H1 (cell line): Measurements from ENCODE around the gene METTL8. TPM values are rescaled to one million over a fixed set of nuclear protein-coding genes. Genes with fewer than 3 reads are reported as not detected.

Source experiments
- ATF3 ChIP-seq: IDR thresholded peaks from 2 replicates; pipeline ENCODE4 v1.6.1; 2011; ENCODE audit warnings: low read depth, mild to moderate bottlenecking, low read length; ENCODE audit not compliant: insufficient read depth
- GTF2F1 ChIP-seq: IDR thresholded peaks from 2 replicates; pipeline ENCODE4 v1.6.1; 2012; ENCODE audit warnings: low read depth, low read length, improper control_type of control experiment, borderline replicate concordance
- KDM4A ChIP-seq: IDR thresholded peaks from one replicate; pipeline ENCODE4 v1.7.1; 2012; ENCODE audit warnings: low read depth, mild to moderate bottlenecking, moderate library complexity, low read length, inconsistent platforms; ENCODE audit not compliant: severe bottlenecking
- RNF2 ChIP-seq: fragments of 200-900, 300-1000 bp; sonication (generic); IDR thresholded peaks from 2 replicates; pipeline ENCODE4 v1.7.1; 2016; ENCODE audit warnings: borderline replicate concordance, low read depth, mild to moderate bottlenecking, antibody characterized with exemption, low read length; ENCODE audit not compliant: poor library complexity, severe bottlenecking; ENCODE audit errors: missing control alignments
- SP4 ChIP-seq: IDR thresholded peaks from 2 replicates; pipeline ENCODE4 v1.6.1; 2012; ENCODE audit warnings: low read length, inconsistent platforms
- SUZ12 ChIP-seq: fragments of 200-600 bp; sonication (generic); IDR thresholded peaks from 2 replicates; pipeline ENCODE4 v1.6.1; 2012; ENCODE audit warnings: mild to moderate bottlenecking, inconsistent platforms, low read length, moderate library complexity, mixed read lengths
- polyA plus RNA-seq, 7 experiments: library from polyadenylated mRNA; depleted of rRNA in 3 of 7; stranded (reverse) in 5 of 7; unstranded in 2 of 7; fragments of >200 nt in 5 of 7; fragments of 200-250 nt in 2 of 7; gene quantifications; 1 replicate in 5 of 7; 2 replicates in 1 of 7; 4 replicates in 1 of 7; pipeline versions ENCODE4 v1.2.1 to v1.2.3, GENCODE V29; 2011 to 2013; ENCODE audit warnings: missing spikeins in 2 of 7, mixed read lengths in 2 of 7
- total RNA-seq: library from RNA; stranded (reverse); fragmentation: NEBNext Ultra II Directional; extraction: Animal tissue kit (Norgen Biotek cat#: 25700); gene quantifications from 2 replicates; pipeline ENCODE4 v1.2.1, GENCODE V29; 2021
- TF ChIP-seq, protein P1 (sequence below): IDR thresholded peaks from 2 replicates; pipeline ENCODE4 v1.6.1; 2012; ENCODE audit warnings: inconsistent platforms

Gene METTL8
- total and polyA plus RNA-seq, 2 of the 8 experiments (the other 6 are each of a cell fraction or from before 2014, with no cell fraction given) = 17.6 to 79.7 TPM

- TF ChIP-seq GTF2F1 (no peak), ATF3 (no peak), KDM4A (no peak), SP4 (no peak), SUZ12 (no peak), RNF2 (no peak)
- TF ChIP-seq, protein P1, sequence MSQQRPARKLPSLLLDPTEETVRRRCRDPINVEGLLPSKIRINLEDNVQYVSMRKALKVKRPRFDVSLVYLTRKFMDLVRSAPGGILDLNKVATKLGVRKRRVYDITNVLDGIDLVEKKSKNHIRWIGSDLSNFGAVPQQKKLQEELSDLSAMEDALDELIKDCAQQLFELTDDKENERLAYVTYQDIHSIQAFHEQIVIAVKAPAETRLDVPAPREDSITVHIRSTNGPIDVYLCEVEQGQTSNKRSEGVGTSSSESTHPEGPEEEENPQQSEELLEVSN = no peak
These were observed 110.9 kb downstream of the METTL8 start (continued) for GRCh38 chr2:171322928-171323327.
